K562 (cell line): ENCODE measurements around the gene LRRC75A. TPM values are rescaled to one million over a fixed set of nuclear protein-coding genes. Genes with fewer than 3 reads are reported as not detected.

Experiments
- ATAC-seq: fragments of 200-7000 bp; cut with Tn5 transposase; 3 replicates; pipeline ENCODE4 v1.9.1; 2020; ENCODE audit warnings: moderate library complexity
- BruUV-seq: library from RNA; stranded (reverse); fragments of 400-500 nt; replicated peaks from 2 replicates; lab custom pipeline; 2021; lab: Mats Ljungman, UMichigan
- CTCF ChIA-PET: fragments of 300-600 bp; formaldehyde crosslinking; extraction: SDS; loops from one replicate; lab custom pipeline; 2021; ENCODE audit warnings: low intra/inter-chr PET ratio; lab: Yijun Ruan, JAX
- POLR2A ChIA-PET: fragments of 300-600, 350-650 bp; sonication (Branson Sonifier 250); formaldehyde crosslinking; extraction: SDS; loops from one replicate; lab custom pipeline; 2021; ENCODE audit warnings: antibody characterized with exemption, inconsistent platforms; lab: Yijun Ruan, JAX
- DNase-seq, 4 experiments: peaks; one replicate each; pipeline versions ENCODE4 v3.0.0 to v3.0.0-alpha.2; 2011 to 2018; ENCODE audit warnings: low spot score in 3 of 4, mixed read lengths in 3 of 4; ENCODE audit errors: extremely low read depth in 1 of 4
- FAIRE-seq: peaks from 2 replicates; lab custom pipeline; 2011; peaks lifted over from hg19 to GRCh38; lab: Jason Lieb, UNC
- H2AFZ ChIP-seq: 2 replicates; pipeline ENCODE4 v1.6.0; 2011; ENCODE audit warnings: low read depth, low read length, control low read depth, inconsistent platforms
- H3K27ac ChIP-seq: fragments of 200-600 bp; 3 replicates; pipeline ENCODE4 v1.8.0; 2011; ENCODE audit warnings: low read depth, mild to moderate bottlenecking, control low read depth, inconsistent platforms, low read length, moderate library complexity, mixed read lengths; ENCODE audit errors: extremely low read depth
- H3K27me3 ChIP-seq, 2 experiments: fragments of 300-600 bp in 1 of 2; 2 replicates in 1 of 2; 3 replicates in 1 of 2; pipeline versions ENCODE4 v1.6.0 to v1.8.0; 2011; ENCODE audit warnings: inconsistent platforms in 2 of 2, low read length in 2 of 2, mild to moderate bottlenecking in 1 of 2, mixed read lengths in 1 of 2, moderate library complexity in 1 of 2; ENCODE audit not compliant: control insufficient read depth in 2 of 2, insufficient read depth in 2 of 2
- H3K36me3 ChIP-seq: fragments of 300-600 bp; 3 replicates; pipeline ENCODE4 v1.8.0; 2011; ENCODE audit warnings: mild to moderate bottlenecking, low read length, inconsistent platforms; ENCODE audit not compliant: control insufficient read depth, insufficient read depth
- H3K4me1 ChIP-seq, 2 experiments: fragments of 200-600 bp in 1 of 2; replicated peaks in 1 of 2; 2 replicates in 1 of 2; 3 replicates in 1 of 2; pipeline versions ENCODE4 v1.5.1 to v1.8.0; 2011; ENCODE audit warnings: inconsistent platforms in 2 of 2, low read length in 2 of 2, mild to moderate bottlenecking in 1 of 2, mixed read lengths in 1 of 2, moderate library complexity in 1 of 2; ENCODE audit not compliant: control insufficient read depth in 2 of 2, insufficient read depth in 2 of 2
- H3K4me2 ChIP-seq: 2 replicates; pipeline ENCODE4 v1.6.1; 2011; ENCODE audit warnings: low read length, control low read depth, inconsistent platforms, mixed read lengths; ENCODE audit not compliant: insufficient read depth
- H3K4me3 ChIP-seq: fragments of 200-600 bp; sonication (generic), shearing (Covaris generic); 2 replicates; pipeline ENCODE4 v1.5.1; 2016; ENCODE audit warnings: control low read depth, inconsistent platforms
- H3K79me2 ChIP-seq: fragments of 200-600 bp; 3 replicates; pipeline ENCODE4 v1.8.0; 2011; ENCODE audit warnings: low read length, inconsistent platforms; ENCODE audit not compliant: control insufficient read depth, insufficient read depth
- H3K9ac ChIP-seq, 2 experiments: 2 replicates each; pipeline versions ENCODE4 v1.6.0 to v1.6.1; 2011; ENCODE audit warnings: low read depth in 2 of 2, low read length in 2 of 2, control low read depth in 1 of 2, inconsistent platforms in 1 of 2, mild to moderate bottlenecking in 1 of 2, mixed read lengths in 1 of 2; ENCODE audit not compliant: insufficient read depth in 1 of 2
- H3K9me1 ChIP-seq: one replicate; pipeline ENCODE4 v1.6.0; 2011; ENCODE audit warnings: inconsistent platforms, mild to moderate bottlenecking, low read length, moderate library complexity; ENCODE audit not compliant: control insufficient read depth, insufficient read depth
- H3K9me3 ChIP-seq: replicated peaks from 2 replicates; pipeline ENCODE4 v1.5.1; 2011; ENCODE audit warnings: low read depth, low read length, inconsistent platforms; ENCODE audit not compliant: control insufficient read depth, insufficient read depth
- H4K20me1 ChIP-seq: replicated peaks from 2 replicates; pipeline ENCODE4 v1.6.1; 2011; ENCODE audit warnings: low read length, inconsistent platforms, mixed read lengths; ENCODE audit not compliant: control insufficient read depth, insufficient read depth
- ARID3B ChIP-seq: fragments of 250-450 bp; sonication (Bioruptor Pico); IDR thresholded peaks from 2 replicates; pipeline ENCODE4 v1.4.0; 2020; ENCODE audit warnings: borderline replicate concordance
- CCAR2 ChIP-seq: fragments of 200-400 bp; formaldehyde crosslinking; IDR thresholded peaks from 2 replicates; pipeline ENCODE4 v1.6.1; 2017; ENCODE audit warnings: mild to moderate bottlenecking, low read depth, low read length
- E2F4 ChIP-seq: sonication (generic); formaldehyde crosslinking; IDR thresholded peaks from 2 replicates; pipeline ENCODE4 v1.8.0; 2022; ENCODE audit warnings: mild to moderate bottlenecking, low read depth, missing genetic modification reagents
- MEF2D ChIP-seq: conservative IDR thresholded peaks from 2 replicates; pipeline ENCODE4 v1.6.1; 2016; ENCODE audit warnings: low read depth, missing genetic modification characterization, missing compliant biosample characterization
- MIER1 ChIP-seq: fragments of 450-650 bp; IDR thresholded peaks from 2 replicates; pipeline ENCODE4 v1.6.1; 2016; ENCODE audit warnings: antibody characterized with exemption, mild to moderate bottlenecking, low read depth
- SMARCB1 ChIP-seq: IDR thresholded peaks from 2 replicates; pipeline ENCODE4 v1.6.1; 2011; ENCODE audit warnings: improper control_type of control experiment, low read depth; ENCODE audit not compliant: insufficient read length
- U2AF2 ChIP-seq: fragments of 200-400 bp; formaldehyde crosslinking; optimal IDR thresholded peaks from 2 replicates; pipeline ENCODE3; 2017; ENCODE audit warnings: low read depth, mild to moderate bottlenecking, low read length
- ZBED1 ChIP-seq: IDR thresholded peaks from 2 replicates; pipeline ENCODE4 v1.6.1; 2014
- ZNF318 ChIP-seq, 2 experiments: fragments of 450-650 bp; IDR thresholded peaks; 2 replicates each; pipeline ENCODE4 v1.6.1; 2016; ENCODE audit warnings: mild to moderate bottlenecking in 2 of 2, borderline replicate concordance in 1 of 2, low read depth in 1 of 2, moderate library complexity in 1 of 2
- WGBS: fragments of 100-300 bp; shearing (Covaris generic); methylation state at CpG from one replicate; pipeline ENCODE4 v1.1.6; 2016; ENCODE audit warnings: low coverage, mixed read lengths; ENCODE audit not compliant: insufficient coverage; ENCODE audit errors: missing lambda C conversion rate; 5-methylcytosine and 5-hydroxymethylcytosine counted together
- in situ Hi-C: fragments of 300-500 bp; cut with MboI; formaldehyde crosslinking; loops from 4 replicates; pipeline ENCODE4 v1.15.0; 2018; ENCODE audit warnings: inconsistent platforms, mixed read lengths
- intact Hi-C: fragments of 100-400 bp; cut with micrococcal nuclease; formaldehyde crosslinking; loops from 2 replicates; pipeline ENCODE4 v1.14.2; 2022
- polyA plus RNA-seq, 8 experiments: library from polyadenylated mRNA; depleted of rRNA in 4 of 8; stranded (reverse) in 5 of 8; unstranded in 3 of 8; fragments of >200 nt; fragmentation: Nextera tagmentation in 2 of 8; fragmentation: Illumina TruSeq in 1 of 8; extraction: Ambion mirVana in 2 of 8; extraction: Trizol in 1 of 8; gene quantifications; 2 replicates each; pipeline versions ENCODE4 v1.2.1 to v1.2.3, GENCODE V29; 2011 to 2014; ENCODE audit warnings: inconsistent platforms in 1 of 8, missing spikeins in 1 of 8
- total RNA-seq, 7 experiments: library from RNA; depleted of rRNA in 6 of 7; stranded (reverse); fragments of >200 nt in 6 of 7; fragmentation: Illumina TruSeq in 2 of 7; extraction: Trizol in 2 of 7; gene quantifications; 2 replicates each; pipeline versions ENCODE4 v1.2.1 to v1.2.3, GENCODE V29; 2011 to 2021; ENCODE audit warnings: low replicate concordance in 1 of 7

The LRRC75A gene
- total and polyA plus RNA-seq, 9 of the 15 experiments (the other 6 are each of a cell fraction or from before 2014, with no cell fraction given) = 0.04 to 0.34 (median 0.08) TPM; not detected in 5

GRCh38 chr17:16398270-16399267 lies 93.4 kb downstream of the LRRC75A start:
- peak overlapping the region in 1 of 2 experiments; percentile 70; a peak in 1 of 4 replicates for H3K9ac ChIP-seq
- POLR2A ChIA-PET = interaction anchor here (1.3 to 1.5 kb wide), 2 partner anchors 40 kb away, joined by 4 to 5 read pairs; no protein-coding TSS in a partner anchor
- DNase-seq (peak; percentile 52 to 83 (median 54)), FAIRE-seq (peak; percentile 96), ATAC-seq (peak; percentile 75)
- in situ Hi-C loops = no loop called here
- no peaks in the 10 kb centered on the region for H3K36me3 ChIP-seq
- CTCF ChIA-PET = no interaction called here
- no peak overlapping the region for H3K4me3 ChIP-seq
- H3K27me3 ChIP-seq = no peaks in the 10 kb centered on the region
- H3K4me1 ChIP-seq = peaks cover 2 to 21% of the 10 kb centered on the region in 2 experiments; a peak in 4 of 5 replicates
- no peaks in the 10 kb centered on the region for H4K20me1 ChIP-seq
- H3K27ac ChIP-seq = peak overlapping the region; percentile 64
- 2% methylated on average over 8 of the region's 9 CpGs for WGBS
- no peaks in the 10 kb centered on the region for H3K9me1 ChIP-seq
- no peak overlapping the region for H2AFZ ChIP-seq
- intact Hi-C loops = no loop called here
- no peaks in the 10 kb centered on the region for H3K79me2 ChIP-seq
- BruUV-seq = no TSS peak
- no peaks in the 10 kb centered on the region for H3K9me3 ChIP-seq
- H3K4me2 ChIP-seq = peak overlapping the region; percentile 5; the same call in 1 of the 2 replicates
- TF ChIP-seq MEF2D (tag) (no peak), ZBED1 (peak; percentile 91; the same call in 1 of the 2 replicates), CCAR2 (no peak), E2F4 (CRISPR knock-in tag) (no peak), U2AF2 (no peak), ARID3B (CRISPR knock-in tag) (no peak), SMARCB1 (no peak), ZNF318 (IDR thresholded peaks at IDR 0.05; ENCODE audit: borderline replicate concordance in 1 of 2, low read depth in 1 of 2) (no peak), MIER1 (no peak)
